SK-MEL-5 (cell line): ENCODE measurements around the gene SND1. TPM values are rescaled to one million over a fixed set of nuclear protein-coding genes. Genes with fewer than 3 reads are reported as not detected.
"Not testable (repeated sequence)": the region's sequence is repeated elsewhere in the genome, so short reads cannot be mapped to it uniquely, and the experiment has no call there.

Source experiments
- DNase-seq: peaks from one replicate; pipeline ENCODE4 v3.0.0-alpha.2; 2016; ENCODE audit warnings: low read depth, low spot score
- in situ Hi-C: cut with HindIII; loops from 2 replicates; pipeline ENCODE4 v1.10.0; 2016; ENCODE audit warnings: low sequenced_read_pairs, high pct_unique_total_duplicates, low pct_unique_long_range_greater_than_20kb
- total RNA-seq: library from RNA; depleted of rRNA; stranded (reverse); fragments of >200 nt; shearing (Covaris generic); gene quantifications from 2 replicates; pipeline ENCODE4 v1.2.3, GENCODE V29; 2014

The SND1 gene
- total RNA-seq, 1 experiment from 2014 or later = 263 TPM

DNA sequence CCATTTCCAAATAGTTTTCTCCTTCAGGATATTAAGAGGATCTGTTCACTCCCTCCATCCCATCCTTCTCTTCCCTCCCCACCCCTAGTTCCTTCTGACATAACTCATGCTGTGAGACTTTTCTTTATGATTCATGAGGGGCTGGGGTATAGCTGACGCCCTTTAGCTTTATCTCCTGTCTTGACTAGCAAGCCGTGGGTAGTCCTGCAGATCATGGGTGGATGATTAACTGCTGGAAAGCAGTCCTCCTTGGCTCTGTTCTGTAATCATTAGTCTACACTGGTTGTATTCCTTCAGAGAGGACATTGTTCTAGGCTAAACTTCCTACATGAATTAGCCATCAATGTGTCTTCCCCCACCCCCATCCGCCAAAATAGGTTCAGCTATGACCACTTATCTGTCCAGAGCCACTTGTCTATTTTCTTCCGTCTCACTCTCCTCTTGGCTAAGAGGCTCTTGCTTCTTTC, 243.9 kb downstream of the SND1 start:
- in situ Hi-C loops = no loop called here
- no peak for DNase-seq

DNA sequence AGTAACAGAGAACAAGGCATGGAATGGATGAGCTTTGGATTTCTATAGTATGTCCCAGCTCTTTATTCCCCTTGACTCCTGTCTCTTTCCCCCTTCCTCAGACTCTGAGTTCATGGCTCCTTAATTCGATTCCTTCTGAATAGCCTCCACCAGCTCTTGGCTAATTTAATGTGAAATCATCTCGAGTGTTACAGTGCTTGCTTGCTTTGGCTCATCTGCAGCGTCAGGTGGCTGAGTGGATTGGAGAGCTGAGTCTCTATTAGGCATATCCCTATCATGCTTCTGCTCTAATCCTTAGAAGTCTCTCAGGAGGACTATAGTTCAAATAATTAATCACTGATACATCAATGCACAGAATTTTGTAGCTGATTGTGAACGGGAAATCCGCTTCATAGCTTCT, 244.7 kb downstream of the SND1 start:
- in situ Hi-C loops = no loop called here
- DNase-seq = no peak

DNA sequence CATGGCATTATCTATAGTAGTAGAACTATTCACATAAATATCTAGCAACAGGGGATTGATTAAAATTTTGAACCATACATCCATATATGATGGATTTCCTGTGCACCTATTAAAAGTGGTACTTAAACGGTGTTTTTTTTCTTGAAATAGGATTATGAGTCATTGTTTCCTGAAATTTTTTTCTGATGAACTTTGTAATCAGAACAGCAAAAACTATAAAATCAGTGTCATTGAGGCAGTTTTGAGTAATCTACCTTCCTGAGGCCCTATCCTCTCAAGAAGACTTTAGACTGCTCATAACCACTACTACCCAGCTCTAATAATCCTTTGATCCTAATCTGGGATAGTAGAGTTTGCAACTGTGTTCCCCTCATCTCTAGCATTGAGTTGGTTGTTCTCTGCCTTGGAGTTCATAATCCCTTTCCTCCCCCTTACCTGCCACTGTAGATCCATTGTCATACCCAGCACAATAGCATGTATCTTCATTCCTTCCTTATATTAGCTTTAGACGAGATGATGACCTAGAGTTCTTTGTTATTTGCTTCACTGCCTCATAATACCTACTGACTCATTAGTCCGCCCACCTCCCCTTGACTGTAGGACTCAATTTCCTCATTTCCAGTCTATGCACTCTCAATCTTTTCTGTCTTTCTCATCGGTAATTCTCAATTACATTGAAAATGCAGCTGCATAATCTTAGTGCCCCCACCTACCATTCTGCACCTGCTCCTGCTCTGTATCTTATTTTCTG, 245.9 kb downstream of the SND1 start:
- no peak for DNase-seq
- in situ Hi-C loops = no loop called here

DNA sequence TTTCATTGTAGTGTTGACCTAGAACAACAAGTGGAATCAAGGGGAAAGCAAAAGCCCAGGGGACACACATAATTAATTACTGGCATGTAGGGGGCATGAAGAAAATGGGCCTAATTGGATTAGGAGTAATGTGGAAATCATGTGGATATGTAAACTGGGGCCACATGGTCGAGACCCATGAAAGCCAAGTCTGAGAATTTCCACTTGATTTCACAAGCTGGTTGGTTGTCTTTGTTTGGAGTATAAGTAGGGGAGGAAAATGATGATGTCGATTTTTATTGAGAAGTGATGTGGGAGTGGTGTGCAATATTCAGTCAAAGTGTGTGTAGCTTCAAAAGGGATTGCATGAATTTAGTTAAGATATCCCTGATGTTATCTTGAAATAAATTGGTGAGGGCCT, 247.4 kb downstream of the SND1 start:
- in situ Hi-C loops = no loop called here
- DNase-seq = no peak

DNA sequence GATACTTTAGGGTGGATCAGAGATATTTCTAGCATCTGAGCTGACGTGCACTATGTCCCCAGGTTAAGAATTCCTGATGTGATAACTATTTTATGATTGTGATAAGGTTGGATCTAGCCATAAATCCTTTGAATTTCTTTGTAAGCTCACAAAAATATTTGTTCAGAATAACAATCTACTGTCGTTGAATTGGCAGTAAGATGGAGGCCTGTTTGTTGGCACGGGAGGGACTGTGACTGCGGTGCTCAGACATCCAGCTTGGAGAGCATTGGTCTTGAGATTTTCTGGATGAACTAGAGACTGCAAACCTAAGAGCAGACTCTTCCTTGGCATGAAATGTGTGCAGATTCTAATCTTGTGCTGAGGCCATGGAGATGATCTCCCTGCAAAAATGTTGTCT, 248.1 kb downstream of the SND1 start:
- DNase-seq = no peak
- in situ Hi-C loops = no loop called here

DNA sequence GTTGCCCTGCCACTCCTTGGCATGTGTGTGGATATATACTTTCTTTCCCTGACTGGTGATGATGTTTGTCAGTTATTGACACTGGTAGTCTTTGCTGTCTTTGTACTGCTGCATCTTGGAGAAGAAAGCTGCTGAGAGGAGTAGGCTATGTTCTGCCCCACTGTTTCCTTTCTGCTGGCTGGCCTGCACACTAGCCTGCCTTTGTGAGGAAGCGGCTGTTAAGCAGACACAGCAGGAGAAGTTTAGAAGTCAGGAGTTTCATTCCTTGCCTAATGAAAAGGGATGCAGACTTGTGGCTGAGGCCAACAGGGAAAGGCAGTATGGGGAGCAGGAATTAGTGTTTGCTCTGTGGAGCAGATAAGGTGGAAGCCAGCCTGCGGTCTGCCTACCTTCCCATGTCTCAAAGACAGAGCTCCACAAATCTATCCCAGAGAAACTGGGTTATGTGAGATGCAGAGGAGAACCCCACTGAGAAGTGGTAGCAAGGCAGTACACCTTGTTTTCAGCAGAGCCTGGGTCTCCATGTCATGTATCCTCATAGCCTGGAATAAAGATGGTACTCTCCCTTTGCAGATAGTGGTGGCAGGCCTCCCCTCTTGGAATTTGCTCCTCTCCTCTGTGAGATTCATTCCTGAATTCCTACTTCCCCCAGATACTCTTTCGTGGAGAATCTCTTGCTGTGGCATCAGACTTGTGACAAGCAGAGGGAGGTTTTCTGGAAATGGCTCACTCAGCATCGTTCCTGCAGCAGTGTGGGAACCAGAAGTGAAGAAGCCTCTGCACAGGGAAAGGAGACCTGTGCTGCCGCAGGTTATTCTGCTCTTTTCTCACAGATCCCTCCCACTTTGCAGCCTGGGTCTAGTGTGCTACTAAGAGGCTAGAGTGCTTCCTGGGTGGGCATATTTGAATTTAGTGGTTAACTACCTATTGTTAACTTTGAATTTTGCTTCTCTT, 249.0 kb downstream of the SND1 start:
- no peak for DNase-seq
- in situ Hi-C loops = no loop called here

DNA sequence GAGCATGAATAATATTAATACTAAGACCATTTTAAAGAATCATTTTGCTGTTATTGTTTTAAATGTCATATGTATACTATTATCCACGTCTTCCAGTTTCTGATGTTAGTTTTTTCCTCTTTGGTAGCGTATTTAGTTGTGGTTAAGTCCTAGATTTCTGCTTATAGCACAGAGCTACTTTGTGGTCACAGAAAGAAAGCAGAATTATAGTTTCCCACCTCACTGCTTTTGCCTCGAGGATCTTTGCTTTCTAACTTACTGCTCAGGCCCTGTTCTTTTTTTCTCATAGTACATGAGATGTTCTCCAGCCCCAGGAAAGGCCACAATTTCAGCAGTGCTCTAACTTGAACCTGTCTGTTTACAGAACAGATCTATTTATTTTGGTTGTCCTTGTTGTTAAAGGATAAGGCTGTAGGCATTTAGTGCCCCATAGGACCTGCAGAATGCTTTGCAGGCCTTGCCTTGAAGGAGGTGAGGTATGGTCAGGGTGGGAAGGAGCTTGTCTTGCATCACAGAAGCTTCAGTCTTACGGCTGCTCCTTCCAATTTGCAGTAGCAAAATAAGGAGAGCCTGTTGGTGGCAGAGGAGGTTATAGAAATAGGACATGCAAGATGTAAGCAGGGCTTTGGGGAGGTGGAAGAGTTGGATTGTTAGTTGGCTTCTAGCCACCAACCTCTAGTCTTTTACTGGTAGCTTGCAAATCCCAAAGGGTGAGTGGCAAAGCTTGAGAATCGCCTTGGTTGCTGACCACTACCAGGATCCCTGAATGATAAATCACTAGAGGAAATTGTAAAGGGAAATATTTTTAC, 250.1 kb downstream of the SND1 start:
- in situ Hi-C loops = no loop called here
- DNase-seq = no peak

DNA sequence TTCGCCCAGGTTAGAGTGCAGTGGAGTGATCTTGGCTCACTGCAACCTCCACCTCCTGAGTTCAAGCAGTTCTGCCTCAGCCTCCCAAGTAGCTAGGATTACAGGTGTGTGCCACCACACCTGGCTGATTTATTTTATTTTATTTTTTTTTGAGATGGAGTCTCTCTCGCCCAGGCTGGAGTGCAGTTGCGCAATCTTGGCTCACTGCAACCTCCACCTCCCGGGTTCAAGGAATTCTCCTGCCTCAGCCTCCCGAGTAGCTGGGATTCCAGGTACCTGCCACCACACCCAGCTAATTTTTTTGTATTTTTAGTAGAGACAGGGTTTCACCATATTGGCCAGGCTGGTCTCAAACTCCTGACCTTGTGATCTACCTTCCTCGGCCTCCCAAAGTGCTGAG, 250.8 kb downstream of the SND1 start:
- in situ Hi-C loops, DNase-seq: not testable (repeated sequence)

DNA sequence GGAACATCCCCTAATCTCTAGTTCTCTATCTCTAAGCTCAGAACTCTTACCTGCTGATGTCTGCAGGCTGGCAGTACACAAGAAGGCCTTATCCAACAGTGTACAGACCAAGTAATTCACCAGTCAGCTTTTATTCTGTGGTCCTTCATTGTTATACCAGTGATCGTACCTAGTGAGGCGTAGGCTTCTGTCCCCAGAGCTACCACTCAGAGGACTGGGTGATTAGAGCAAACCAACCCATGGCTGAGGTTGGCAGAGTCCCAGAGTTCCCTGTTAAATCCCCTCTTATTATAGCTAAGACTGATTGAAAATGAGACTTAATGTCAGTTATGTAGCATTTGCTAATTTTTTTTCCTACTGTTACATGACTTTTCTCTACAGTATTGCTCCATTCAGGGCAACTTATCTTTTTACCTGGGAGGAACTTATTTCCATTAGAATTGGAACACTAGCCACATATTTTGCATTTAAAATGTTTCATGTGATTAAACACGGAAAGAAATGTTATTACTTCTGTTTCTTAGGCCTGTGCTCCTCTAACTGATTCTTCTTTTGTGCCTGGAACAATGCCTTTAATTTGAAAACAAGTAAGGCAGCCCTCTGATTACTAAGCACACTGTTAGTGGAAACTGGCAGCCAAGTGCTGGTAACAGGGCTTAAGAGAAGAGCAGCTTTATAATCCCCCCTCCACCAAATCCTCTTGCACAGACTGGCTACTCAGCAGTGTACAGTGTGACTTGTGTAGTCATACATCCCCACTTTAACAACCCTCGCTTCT, 252.1 kb downstream of the SND1 start:
- in situ Hi-C loops = no loop called here
- no peak for DNase-seq

DNA sequence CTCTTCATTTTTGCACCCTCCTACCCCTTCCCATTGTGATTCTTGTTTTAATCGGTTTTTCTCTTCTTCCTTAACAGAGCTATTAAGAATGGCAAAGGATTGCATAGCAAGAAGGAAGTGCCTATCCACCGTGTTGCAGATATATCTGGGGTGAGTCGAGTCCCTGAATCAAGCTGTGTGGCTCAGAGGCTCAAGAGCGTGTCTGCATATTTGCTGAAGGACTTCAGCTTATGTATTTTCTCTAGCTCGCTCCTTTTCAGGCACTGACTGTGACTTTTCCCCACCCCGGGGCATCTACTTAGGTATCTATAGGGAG, 252.6 kb downstream of the SND1 start:
- in situ Hi-C loops = no loop called here
- DNase-seq = no peak

DNA sequence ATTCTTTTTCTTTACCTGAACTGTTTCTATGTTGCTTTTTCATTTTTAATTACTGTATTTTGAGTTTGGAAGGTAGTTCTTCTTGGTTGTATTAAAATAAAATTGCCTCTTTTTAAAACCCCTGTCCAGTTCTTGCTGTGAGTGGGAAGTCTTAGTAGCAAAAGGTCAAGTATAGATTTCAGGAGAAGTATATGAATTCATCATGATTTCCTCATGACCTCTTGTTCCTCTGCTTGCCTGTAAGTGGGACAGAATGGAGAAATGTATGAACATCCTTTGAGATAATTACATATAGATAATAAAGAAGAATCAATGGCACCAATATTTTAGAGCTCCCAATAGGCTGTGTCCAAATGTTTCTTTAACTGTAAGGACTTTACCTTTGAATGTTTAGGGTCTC, 253.0 kb downstream of the SND1 start:
- in situ Hi-C loops = no loop called here
- DNase-seq = no peak

DNA sequence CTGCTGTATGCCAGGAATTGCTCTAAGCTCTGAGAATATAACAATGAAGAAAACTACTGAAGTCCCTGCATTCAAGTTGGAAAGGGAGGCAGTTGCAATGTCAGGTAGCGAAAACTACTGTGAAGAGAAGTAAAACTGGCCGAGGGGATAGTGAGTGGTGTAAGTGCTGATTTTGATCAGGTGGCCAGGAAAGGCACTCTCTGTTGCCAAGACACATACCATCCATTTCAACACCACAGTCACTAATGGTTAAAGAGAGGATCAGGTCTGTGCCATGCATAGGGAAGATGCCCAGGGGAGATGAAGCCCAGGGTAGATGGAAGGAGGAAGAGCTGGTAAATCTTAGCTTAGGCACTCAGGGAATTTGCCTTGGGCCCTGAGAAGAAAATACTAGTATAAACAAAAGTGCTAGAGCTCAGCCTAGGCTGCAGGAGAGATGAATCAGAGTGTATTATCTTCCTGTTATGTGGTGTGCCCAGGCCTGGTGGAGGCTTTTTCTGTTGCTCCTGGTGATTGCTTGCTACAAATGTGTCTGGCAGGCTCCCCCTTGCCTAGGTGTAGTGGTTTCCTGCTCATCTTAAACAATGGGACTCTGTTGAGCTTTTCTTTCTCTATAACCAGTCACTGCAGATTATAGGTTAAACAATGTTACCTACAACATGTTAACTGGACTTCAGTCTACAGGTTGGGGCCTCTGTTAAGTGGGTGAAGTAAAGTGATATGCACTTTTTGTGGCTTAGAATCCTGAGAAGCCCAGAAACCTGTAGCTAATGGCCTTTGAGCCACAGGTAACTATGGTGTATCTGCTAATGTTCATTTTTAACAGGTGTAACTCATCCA, 253.7 kb downstream of the SND1 start:
- DNase-seq = no peak
- in situ Hi-C loops = no loop called here

DNA sequence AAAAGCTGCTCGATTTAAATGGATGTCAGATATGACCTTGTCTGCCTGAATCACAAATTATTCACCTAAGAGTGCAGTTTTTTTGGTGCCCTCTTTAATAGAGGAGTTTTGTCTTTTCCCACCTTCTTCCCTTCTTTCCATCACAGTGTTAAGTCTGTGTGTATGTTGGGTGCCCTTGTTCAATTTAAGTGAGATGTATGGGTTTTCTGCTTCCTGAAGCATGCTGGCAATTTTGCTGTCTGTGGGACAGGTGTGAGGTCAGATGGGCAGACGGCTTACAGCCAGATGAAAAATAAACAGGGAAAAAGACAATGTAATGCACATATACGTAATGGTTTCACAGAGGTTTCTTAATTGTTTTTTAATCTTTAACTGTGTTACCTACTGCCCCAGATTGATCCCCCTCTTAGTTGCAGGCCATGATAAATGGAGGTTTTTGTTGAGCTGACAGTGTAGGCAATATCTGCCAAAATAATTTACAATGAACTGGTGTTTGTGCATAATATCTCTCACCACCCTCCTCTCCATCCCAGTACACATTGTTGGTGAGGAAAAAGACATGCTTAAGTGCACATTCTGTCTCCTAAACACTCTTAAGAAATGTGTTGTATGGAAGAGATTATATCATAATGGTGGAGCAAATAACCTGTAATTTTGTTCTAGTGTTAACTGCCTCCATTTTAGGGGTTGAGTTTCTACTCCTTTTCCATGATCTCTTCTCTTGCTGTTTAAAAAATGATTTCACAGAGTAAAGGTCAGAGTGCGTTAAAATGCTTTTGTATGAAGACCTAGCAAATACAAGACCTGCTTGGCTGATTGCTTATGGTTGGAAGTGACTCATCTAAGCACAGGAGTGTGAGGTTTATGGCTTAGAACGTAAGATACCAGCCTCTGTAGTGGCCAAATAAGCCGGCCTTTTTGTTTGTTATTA, 255.4 kb downstream of the SND1 start:
- no peak for DNase-seq
- in situ Hi-C loops = no loop called here

DNA sequence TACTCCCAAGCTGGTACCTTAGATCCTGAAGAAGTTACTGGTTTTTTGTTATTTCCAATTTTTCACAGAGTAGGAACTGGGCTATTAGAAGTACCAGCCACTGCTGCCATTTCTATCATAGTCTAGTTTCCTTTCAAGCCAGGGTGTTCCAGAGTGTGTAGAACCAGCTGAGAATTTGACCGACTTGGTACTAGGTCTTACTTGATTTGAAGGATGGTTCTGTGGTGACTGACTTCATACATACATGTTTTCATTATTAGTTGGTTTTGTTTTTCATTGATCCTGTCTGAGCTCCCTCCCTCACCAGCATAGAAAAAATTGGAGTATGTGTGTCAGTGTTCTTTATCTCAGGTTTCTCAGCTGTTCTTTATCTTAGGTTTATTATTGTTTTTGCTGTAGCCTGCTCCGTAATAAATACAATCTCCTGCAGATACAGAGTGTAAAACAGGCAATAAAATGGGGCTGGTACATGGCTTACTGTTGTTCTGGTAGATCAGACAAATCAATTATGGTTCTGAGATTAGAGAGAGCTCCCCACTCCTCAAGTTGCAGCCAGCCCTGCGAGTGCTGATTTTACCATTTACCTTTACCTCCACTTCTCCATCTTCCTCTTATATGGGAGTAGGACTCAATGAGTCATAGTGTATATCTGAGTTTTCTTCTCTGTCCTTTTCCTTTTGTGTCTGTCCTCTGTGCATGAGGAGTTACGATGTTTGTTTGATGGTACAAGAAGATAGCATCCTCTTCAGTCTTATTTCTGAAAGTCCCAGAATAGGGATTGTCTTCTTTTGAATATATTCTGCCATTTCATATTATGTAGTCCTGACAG, 256.6 kb downstream of the SND1 start:
- in situ Hi-C loops = no loop called here
- no peak for DNase-seq
